Endodermal cell (in vitro differentiated cells): ENCODE results near the gene RAP1GAP2. TPM values are rescaled to one million over a fixed set of nuclear protein-coding genes. Genes with fewer than 3 reads are reported as not detected.

Experiments
- DNase-seq: peaks from one replicate; pipeline ENCODE4 v3.0.0-alpha.2; 2017
- H3K27ac ChIP-seq: 2 replicates; pipeline ENCODE4 v1.5.1; 2013; ENCODE audit warnings: mild to moderate bottlenecking, low read depth, low read length, moderate library complexity
- H3K27me3 ChIP-seq: 2 replicates; pipeline ENCODE4 v1.6.1; 2013; ENCODE audit warnings: mild to moderate bottlenecking, low read length, moderate library complexity; ENCODE audit not compliant: insufficient read depth, control insufficient read depth, poor library complexity, severe bottlenecking
- H3K36me3 ChIP-seq: 2 replicates; pipeline ENCODE4 v1.7.0; 2013; ENCODE audit warnings: mild to moderate bottlenecking, low read length, moderate library complexity; ENCODE audit not compliant: control insufficient read depth, insufficient read depth
- H3K4me1 ChIP-seq: one replicate; pipeline ENCODE4 v1.7.0; 2013; ENCODE audit warnings: low read length; ENCODE audit not compliant: control insufficient read depth, insufficient read depth
- H3K4me3 ChIP-seq: 2 replicates; pipeline ENCODE4 v1.5.1; 2013; ENCODE audit warnings: mild to moderate bottlenecking, low read length, moderate library complexity
- H3K9ac ChIP-seq: 2 replicates; pipeline ENCODE4 v1.6.1; 2013; ENCODE audit warnings: mild to moderate bottlenecking, low read length, moderate library complexity; ENCODE audit not compliant: poor library complexity, severe bottlenecking; ENCODE audit errors: extremely low read depth
- H3K9me3 ChIP-seq: 2 replicates; pipeline ENCODE4 v1.6.1; 2013; ENCODE audit warnings: mild to moderate bottlenecking, low read length, moderate library complexity; ENCODE audit not compliant: control insufficient read depth
- H3K27ac Mint-ChIP-seq: 2 replicates; pipeline ENCODE4 v1.8.0; 2020; ENCODE audit warnings: mixed read lengths
- H3K27me3 Mint-ChIP-seq: 2 replicates; pipeline ENCODE4 v1.8.0; 2021; ENCODE audit warnings: mild to moderate bottlenecking, mixed read lengths; ENCODE audit not compliant: insufficient read depth
- H3K36me3 Mint-ChIP-seq: 2 replicates; pipeline ENCODE4 v1.8.0; 2020; ENCODE audit warnings: low read depth, mixed read lengths
- H3K4me1 Mint-ChIP-seq: 2 replicates; pipeline ENCODE4 v1.8.0; 2020; ENCODE audit warnings: mixed read lengths
- H3K4me3 Mint-ChIP-seq: 2 replicates; pipeline ENCODE4 v1.8.0; 2020; ENCODE audit warnings: mild to moderate bottlenecking, moderate library complexity, mixed read lengths
- H3K9me3 Mint-ChIP-seq: 2 replicates; pipeline ENCODE4 v1.8.0; 2020; ENCODE audit warnings: mild to moderate bottlenecking, mixed read lengths
- CTCF ChIP-seq: fragments of 200-600 bp; sonication (generic); conservative IDR thresholded peaks from 2 replicates; pipeline ENCODE4 v1.5.0; 2021; ENCODE audit warnings: antibody characterized with exemption, mild to moderate bottlenecking
- WGBS, 2 experiments: methylation state at CpG; one replicate each; pipeline versions ENCODE4 v1.1.5 to v1.1.7; 2013; ENCODE audit warnings: missing lambda C conversion rate in 2 of 2, mixed read lengths in 1 of 2; ENCODE audit not compliant: insufficient coverage in 1 of 2, insufficient read length in 1 of 2; 5-methylcytosine and 5-hydroxymethylcytosine counted together
- total RNA-seq, 2 donors: library from RNA; stranded (reverse); fragmentation: NEBNext Ultra II Directional in 1 of 2; extraction: Animal tissue kit (Norgen Biotek cat#: 25700) in 1 of 2; gene quantifications; 2 replicates in 1 of 2; 3 replicates in 1 of 2; pipeline ENCODE4 v1.2.1, GENCODE V29; 2021

RAP1GAP2 gene
- total RNA-seq, 2 donors from 2014 or later = 18.0 to 44.3 TPM

- WGBS, 2 experiments = 93 to 95% methylated on average over 6 to 7 of the region's 7 CpGs
- Mint-ChIP-seq H3K9me3 (no peaks in the 10 kb centered on the region), H3K36me3 (peaks cover 32% of the 10 kb centered on the region), H3K27me3 (no peaks in the 10 kb centered on the region), H3K27ac (no peak overlapping the region), H3K4me1 (no peaks in the 10 kb centered on the region), H3K4me3 (no peak overlapping the region)
- TF ChIP-seq CTCF = no peak
- no peaks in the 10 kb centered on the region for H3K36me3 ChIP-seq
- no peak overlapping the region for H3K4me3 ChIP-seq
- peak; percentile 40 for DNase-seq
- no peak overlapping the region for H3K9ac ChIP-seq
- H3K27ac ChIP-seq = no peak overlapping the region
- H3K4me1 ChIP-seq = no peaks in the 10 kb centered on the region
- no peaks in the 10 kb centered on the region for H3K9me3 ChIP-seq
- H3K27me3 ChIP-seq = no peaks in the 10 kb centered on the region
These were observed 215.7 kb downstream of the RAP1GAP2 start for GRCh38 chr17:3011891-3012290.

- no peaks in the 10 kb centered on the region for H3K9me3 Mint-ChIP-seq
- no peak overlapping the region for H3K27ac ChIP-seq
- WGBS, 2 experiments = 74 to 81% methylated on average over 9 to 21 of the region's 21 CpGs
- no peaks in the 10 kb centered on the region for H3K4me1 Mint-ChIP-seq
- H3K27ac Mint-ChIP-seq = peak overlapping the region; percentile 35
- no peaks in the 10 kb centered on the region for H3K4me1 ChIP-seq
- H3K36me3 Mint-ChIP-seq = peaks cover 26% of the 10 kb centered on the region
- H3K27me3 Mint-ChIP-seq = no peaks in the 10 kb centered on the region
- H3K36me3 ChIP-seq = no peaks in the 10 kb centered on the region
- peak; percentile 95 for TF ChIP-seq CTCF
- no peak overlapping the region for H3K9ac ChIP-seq
- DNase-seq = peak; percentile 96
- H3K4me3 ChIP-seq = no peak overlapping the region
- H3K27me3 ChIP-seq = no peaks in the 10 kb centered on the region
- no peak overlapping the region for H3K4me3 Mint-ChIP-seq
- no peaks in the 10 kb centered on the region for H3K9me3 ChIP-seq
These were observed 216.8 kb downstream of the RAP1GAP2 start for GRCh38 chr17:3012926-3013581.

- no peaks in the 10 kb centered on the region for H3K27me3 Mint-ChIP-seq
These were observed 219.7 kb downstream of the RAP1GAP2 start for GRCh38 chr17:3015890-3016289.

More at GRCh38 chr17:3015890-3016289, 219.7 kb downstream of the RAP1GAP2 start:
- WGBS, 2 experiments = 76 to 89% methylated on average over 6 to 7 of the region's 7 CpGs
- peaks cover 4% of the 10 kb centered on the region for H3K36me3 ChIP-seq
- DNase-seq = no peak
- Mint-ChIP-seq H3K36me3 (peaks cover 29% of the 10 kb centered on the region), H3K4me3 (no peak overlapping the region), H3K9me3 (peaks cover 3% of the 10 kb centered on the region), H3K4me1 (no peaks in the 10 kb centered on the region), H3K27ac (no peak overlapping the region)
- no peak overlapping the region for H3K4me3 ChIP-seq
- H3K9ac ChIP-seq = no peak overlapping the region
- TF ChIP-seq CTCF = no peak
- peaks cover 3% of the 10 kb centered on the region for H3K9me3 ChIP-seq
- H3K4me1 ChIP-seq = no peaks in the 10 kb centered on the region
- H3K27ac ChIP-seq = no peak overlapping the region
- no peaks in the 10 kb centered on the region for H3K27me3 ChIP-seq
